GM23338 (cell line): Measurements from ENCODE around the gene KIAA0232. TPM values are rescaled to one million over a fixed set of nuclear protein-coding genes. Genes with fewer than 3 reads are reported as not detected.

ENCODE experiments used
- ATAC-seq: fragments of 200-7000 bp; cut with Tn5 transposase; 3 replicates; pipeline ENCODE4 v1.9.1; 2020
- DNase-seq: peaks from one replicate; pipeline ENCODE4 v3.0.0-alpha.2; 2015; ENCODE audit warnings: low spot score
- H2AFZ ChIP-seq: fragments of 200-600 bp; sonication (generic); 2 replicates; pipeline ENCODE4 v1.8.0; 2016; ENCODE audit warnings: antibody characterized with exemption, mild to moderate bottlenecking, moderate library complexity
- H3F3A ChIP-seq: fragments of 200-600 bp; sonication (generic); replicated peaks from 2 replicates; pipeline ENCODE4 v1.8.0; 2017; ENCODE audit warnings: antibody characterized with exemption, mixed run types, low read depth
- H3K27ac ChIP-seq: fragments of 200-600 bp; sonication (generic); 2 replicates; pipeline ENCODE4 v1.6.1; 2016; ENCODE audit warnings: low read depth
- H3K27me3 ChIP-seq: fragments of 200-600 bp; sonication (generic); 2 replicates; pipeline ENCODE4 v1.8.0; 2016; ENCODE audit warnings: mild to moderate bottlenecking, mixed run types, moderate library complexity; ENCODE audit not compliant: insufficient read depth
- H3K36me3 ChIP-seq: fragments of 200-600 bp; sonication (generic); 2 replicates; pipeline ENCODE4 v1.8.0; 2016; ENCODE audit warnings: mild to moderate bottlenecking; ENCODE audit not compliant: insufficient read depth
- H3K4me1 ChIP-seq: fragments of 200-600 bp; sonication (generic); 2 replicates; pipeline ENCODE4 v1.8.0; 2016; ENCODE audit warnings: mild to moderate bottlenecking, moderate library complexity; ENCODE audit not compliant: insufficient read depth
- H3K4me2 ChIP-seq: fragments of 200-600 bp; sonication (generic); 2 replicates; pipeline ENCODE4 v1.7.1; 2017; ENCODE audit warnings: mixed run types
- H3K4me3 ChIP-seq: fragments of 200-600 bp; sonication (generic); 2 replicates; pipeline ENCODE4 v1.6.1; 2016; ENCODE audit warnings: mixed run types
- H3K79me2 ChIP-seq: fragments of 200-600 bp; sonication (generic); replicated peaks from 2 replicates; pipeline ENCODE4 v1.8.0; 2017; ENCODE audit warnings: mild to moderate bottlenecking; ENCODE audit not compliant: insufficient read depth
- H3K9me2 ChIP-seq: fragments of 200-600 bp; sonication (generic); 2 replicates; pipeline ENCODE4 v1.8.0; 2017; ENCODE audit not compliant: insufficient read depth
- H4K20me1 ChIP-seq: fragments of 200-600 bp; sonication (generic); replicated peaks from 2 replicates; pipeline ENCODE4 v1.8.0; 2017; ENCODE audit warnings: mild to moderate bottlenecking; ENCODE audit not compliant: insufficient read depth
- H3K27ac Mint-ChIP-seq: 2 replicates; pipeline ENCODE4 v1.8.0; 2020; ENCODE audit warnings: inconsistent platforms, mild to moderate bottlenecking, moderate library complexity, mixed read lengths
- H3K27me3 Mint-ChIP-seq: 3 replicates; pipeline ENCODE4 v1.8.0; 2022; ENCODE audit warnings: low read depth, mild to moderate bottlenecking, moderate library complexity, mixed read lengths, inconsistent platforms; ENCODE audit not compliant: insufficient read depth, poor library complexity
- H3K36me3 Mint-ChIP-seq: 3 replicates; pipeline ENCODE4 v1.8.0; 2021; ENCODE audit warnings: low read depth, mild to moderate bottlenecking, inconsistent platforms, moderate library complexity, mixed read lengths
- H3K4me1 Mint-ChIP-seq: 3 replicates; pipeline ENCODE4 v1.8.0; 2020; ENCODE audit warnings: mild to moderate bottlenecking, inconsistent platforms, mixed read lengths
- H3K4me3 Mint-ChIP-seq: 3 replicates; pipeline ENCODE4 v1.8.0; 2021; ENCODE audit warnings: moderate library complexity, mild to moderate bottlenecking, inconsistent platforms, mixed read lengths
- H3K9me3 Mint-ChIP-seq: 3 replicates; pipeline ENCODE4 v1.8.0; 2020; ENCODE audit warnings: moderate library complexity, mild to moderate bottlenecking, inconsistent platforms, mixed read lengths
- CREB1 ChIP-seq: fragments of 250-450 bp; sonication (Bioruptor Pico); IDR thresholded peaks from 2 replicates; pipeline ENCODE4 v1.5.0; 2020; ENCODE audit warnings: low read depth, mild to moderate bottlenecking, moderate library complexity
- EZH2phosphoT487 ChIP-seq: fragments of 200-600 bp; sonication (generic); IDR thresholded peaks from one replicate; pipeline ENCODE4 v1.8.1; 2018; ENCODE audit warnings: antibody characterized with exemption; ENCODE audit not compliant: unreplicated experiment
- JUNB ChIP-seq: IDR thresholded peaks from one replicate; pipeline ENCODE4 v1.6.1; 2016; ENCODE audit warnings: antibody characterized with exemption; ENCODE audit not compliant: unreplicated experiment
- NANOG ChIP-seq: IDR thresholded peaks from 2 replicates; pipeline ENCODE4 v1.6.1; 2016; ENCODE audit warnings: antibody characterized with exemption, borderline replicate concordance
- STAT1 ChIP-seq: IDR thresholded peaks from one replicate; pipeline ENCODE4 v1.6.1; 2016; ENCODE audit warnings: antibody characterized with exemption; ENCODE audit not compliant: unreplicated experiment
- ZNF114 ChIP-seq: fragments of 250-450 bp; sonication (Bioruptor Pico); IDR thresholded peaks from 2 replicates; pipeline ENCODE4 v1.5.0; 2020; ENCODE audit warnings: mild to moderate bottlenecking, moderate library complexity
- polyA plus RNA-seq: library from polyadenylated mRNA; unstranded; fragments of >200 nt; fragmentation: Nextera tagmentation; extraction: Ambion mirVana; gene quantifications from 2 replicates; pipeline ENCODE4 v1.2.1, GENCODE V29; 2016
- total RNA-seq: library from RNA; depleted of rRNA; stranded (reverse); fragments of >200 nt; shearing (Covaris generic); gene quantifications from 2 replicates; pipeline ENCODE4 v1.2.3, GENCODE V29; 2014
- TF ChIP-seq, protein P1 (sequence below), 2 experiments: fragments of 200-600 bp in 1 of 2; sonication (generic) in 1 of 2; conservative IDR thresholded peaks; 2 replicates each; pipeline versions ENCODE4 v1.5.1 to v1.6.1; 2016 to 2017; ENCODE audit warnings: antibody characterized with exemption in 2 of 2, low read depth in 2 of 2, mild to moderate bottlenecking in 2 of 2, moderate library complexity in 1 of 2
- TF ChIP-seq, protein P2 (sequence below): fragments of 250-450 bp; sonication (Bioruptor Pico); IDR thresholded peaks from 2 replicates; pipeline ENCODE4 v1.5.0; 2020; ENCODE audit warnings: mild to moderate bottlenecking, moderate library complexity

KIAA0232 gene
- total and polyA plus RNA-seq, 2 experiments from 2014 or later = 14.3 to 34.9 TPM

GRCh38 chr4:6773106-6773505, 9.4 kb upstream of the KIAA0232 start (continued):
- no peak for TF ChIP-seq ZNF114
- no peak for TF ChIP-seq STAT1
- TF ChIP-seq, protein P1, sequence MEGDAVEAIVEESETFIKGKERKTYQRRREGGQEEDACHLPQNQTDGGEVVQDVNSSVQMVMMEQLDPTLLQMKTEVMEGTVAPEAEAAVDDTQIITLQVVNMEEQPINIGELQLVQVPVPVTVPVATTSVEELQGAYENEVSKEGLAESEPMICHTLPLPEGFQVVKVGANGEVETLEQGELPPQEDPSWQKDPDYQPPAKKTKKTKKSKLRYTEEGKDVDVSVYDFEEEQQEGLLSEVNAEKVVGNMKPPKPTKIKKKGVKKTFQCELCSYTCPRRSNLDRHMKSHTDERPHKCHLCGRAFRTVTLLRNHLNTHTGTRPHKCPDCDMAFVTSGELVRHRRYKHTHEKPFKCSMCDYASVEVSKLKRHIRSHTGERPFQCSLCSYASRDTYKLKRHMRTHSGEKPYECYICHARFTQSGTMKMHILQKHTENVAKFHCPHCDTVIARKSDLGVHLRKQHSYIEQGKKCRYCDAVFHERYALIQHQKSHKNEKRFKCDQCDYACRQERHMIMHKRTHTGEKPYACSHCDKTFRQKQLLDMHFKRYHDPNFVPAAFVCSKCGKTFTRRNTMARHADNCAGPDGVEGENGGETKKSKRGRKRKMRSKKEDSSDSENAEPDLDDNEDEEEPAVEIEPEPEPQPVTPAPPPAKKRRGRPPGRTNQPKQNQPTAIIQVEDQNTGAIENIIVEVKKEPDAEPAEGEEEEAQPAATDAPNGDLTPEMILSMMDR (conservative IDR thresholded peaks at IDR 0.05; ENCODE audit: low read depth in 2 of 2) = no peak
- no peak for TF ChIP-seq NANOG

DNA sequence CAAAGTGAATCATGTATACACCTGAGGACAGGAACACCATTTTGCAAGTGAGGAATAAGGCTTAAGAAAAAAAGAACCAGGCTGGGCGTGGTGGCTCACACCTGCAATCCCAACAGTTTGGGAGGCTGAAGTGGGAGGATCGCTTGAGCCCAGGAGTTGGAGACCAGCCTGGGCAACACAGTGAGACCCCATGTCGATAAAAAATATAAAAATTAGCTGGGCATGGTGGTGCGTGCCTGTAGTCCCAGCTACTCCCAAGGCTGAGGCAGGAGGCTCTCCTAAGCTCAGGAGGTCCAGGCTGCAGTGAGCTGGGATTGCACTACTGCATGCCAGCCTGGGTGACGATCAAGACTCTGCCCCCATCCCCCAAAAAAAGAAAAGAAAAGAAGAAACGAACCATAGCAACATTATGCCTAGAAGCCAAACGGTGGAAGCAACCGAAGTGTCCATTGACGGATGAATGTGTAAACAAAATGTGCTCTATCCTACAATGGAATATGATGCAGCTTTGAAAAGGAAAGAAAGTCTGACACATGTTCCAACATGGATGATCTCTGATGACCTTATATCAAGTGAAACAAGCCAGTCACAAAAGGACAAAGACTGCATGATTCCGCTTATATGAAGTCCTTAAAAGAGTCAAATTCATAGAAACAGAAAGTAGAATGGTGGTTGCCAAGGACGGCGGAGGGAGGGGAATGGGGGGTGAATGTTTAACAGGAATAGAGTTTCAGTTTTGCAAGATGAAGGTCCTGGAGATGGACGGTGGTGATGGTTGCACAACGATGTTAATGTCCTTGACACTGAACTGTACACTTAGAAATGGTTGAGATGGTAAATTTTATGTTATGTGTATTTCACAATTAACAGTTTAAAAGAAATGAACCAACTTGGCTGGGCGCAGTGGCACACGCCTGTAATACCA, 8.6 kb upstream of the KIAA0232 start:
- Mint-ChIP-seq H3K27me3 (peaks cover 8% of the 10 kb centered on the region), H3K4me3 (no peak overlapping the region), H3K36me3 (no peaks in the 10 kb centered on the region), H3K27ac (no peak overlapping the region), H3K4me1 (peaks cover 4% of the 10 kb centered on the region; the same call in 2 of the 3 replicates), H3K9me3 (no peaks in the 10 kb centered on the region)
- Histone ChIP-seq H3K79me2 (no peaks in the 10 kb centered on the region), H3F3A (no peaks in the 10 kb centered on the region), H3K4me1 (no peaks in the 10 kb centered on the region), H2AFZ (no peak overlapping the region), H3K9me2 (no peaks in the 10 kb centered on the region), H4K20me1 (no peaks in the 10 kb centered on the region), H3K27me3 (no peaks in the 10 kb centered on the region), H3K4me2 (no peak overlapping the region), H3K27ac (no peak overlapping the region), H3K4me3 (no peak overlapping the region), H3K36me3 (no peaks in the 10 kb centered on the region)
- ATAC-seq (no peak), DNase-seq (no peak)
- TF ChIP-seq EZH2phosphoT487 = no peak
- no peak for TF ChIP-seq JUNB
- no peak for TF ChIP-seq NANOG
- TF ChIP-seq, protein P1 (conservative IDR thresholded peaks at IDR 0.05; ENCODE audit: low read depth in 2 of 2) = no peak
- no peak for TF ChIP-seq ZNF114
- TF ChIP-seq, protein P2, sequence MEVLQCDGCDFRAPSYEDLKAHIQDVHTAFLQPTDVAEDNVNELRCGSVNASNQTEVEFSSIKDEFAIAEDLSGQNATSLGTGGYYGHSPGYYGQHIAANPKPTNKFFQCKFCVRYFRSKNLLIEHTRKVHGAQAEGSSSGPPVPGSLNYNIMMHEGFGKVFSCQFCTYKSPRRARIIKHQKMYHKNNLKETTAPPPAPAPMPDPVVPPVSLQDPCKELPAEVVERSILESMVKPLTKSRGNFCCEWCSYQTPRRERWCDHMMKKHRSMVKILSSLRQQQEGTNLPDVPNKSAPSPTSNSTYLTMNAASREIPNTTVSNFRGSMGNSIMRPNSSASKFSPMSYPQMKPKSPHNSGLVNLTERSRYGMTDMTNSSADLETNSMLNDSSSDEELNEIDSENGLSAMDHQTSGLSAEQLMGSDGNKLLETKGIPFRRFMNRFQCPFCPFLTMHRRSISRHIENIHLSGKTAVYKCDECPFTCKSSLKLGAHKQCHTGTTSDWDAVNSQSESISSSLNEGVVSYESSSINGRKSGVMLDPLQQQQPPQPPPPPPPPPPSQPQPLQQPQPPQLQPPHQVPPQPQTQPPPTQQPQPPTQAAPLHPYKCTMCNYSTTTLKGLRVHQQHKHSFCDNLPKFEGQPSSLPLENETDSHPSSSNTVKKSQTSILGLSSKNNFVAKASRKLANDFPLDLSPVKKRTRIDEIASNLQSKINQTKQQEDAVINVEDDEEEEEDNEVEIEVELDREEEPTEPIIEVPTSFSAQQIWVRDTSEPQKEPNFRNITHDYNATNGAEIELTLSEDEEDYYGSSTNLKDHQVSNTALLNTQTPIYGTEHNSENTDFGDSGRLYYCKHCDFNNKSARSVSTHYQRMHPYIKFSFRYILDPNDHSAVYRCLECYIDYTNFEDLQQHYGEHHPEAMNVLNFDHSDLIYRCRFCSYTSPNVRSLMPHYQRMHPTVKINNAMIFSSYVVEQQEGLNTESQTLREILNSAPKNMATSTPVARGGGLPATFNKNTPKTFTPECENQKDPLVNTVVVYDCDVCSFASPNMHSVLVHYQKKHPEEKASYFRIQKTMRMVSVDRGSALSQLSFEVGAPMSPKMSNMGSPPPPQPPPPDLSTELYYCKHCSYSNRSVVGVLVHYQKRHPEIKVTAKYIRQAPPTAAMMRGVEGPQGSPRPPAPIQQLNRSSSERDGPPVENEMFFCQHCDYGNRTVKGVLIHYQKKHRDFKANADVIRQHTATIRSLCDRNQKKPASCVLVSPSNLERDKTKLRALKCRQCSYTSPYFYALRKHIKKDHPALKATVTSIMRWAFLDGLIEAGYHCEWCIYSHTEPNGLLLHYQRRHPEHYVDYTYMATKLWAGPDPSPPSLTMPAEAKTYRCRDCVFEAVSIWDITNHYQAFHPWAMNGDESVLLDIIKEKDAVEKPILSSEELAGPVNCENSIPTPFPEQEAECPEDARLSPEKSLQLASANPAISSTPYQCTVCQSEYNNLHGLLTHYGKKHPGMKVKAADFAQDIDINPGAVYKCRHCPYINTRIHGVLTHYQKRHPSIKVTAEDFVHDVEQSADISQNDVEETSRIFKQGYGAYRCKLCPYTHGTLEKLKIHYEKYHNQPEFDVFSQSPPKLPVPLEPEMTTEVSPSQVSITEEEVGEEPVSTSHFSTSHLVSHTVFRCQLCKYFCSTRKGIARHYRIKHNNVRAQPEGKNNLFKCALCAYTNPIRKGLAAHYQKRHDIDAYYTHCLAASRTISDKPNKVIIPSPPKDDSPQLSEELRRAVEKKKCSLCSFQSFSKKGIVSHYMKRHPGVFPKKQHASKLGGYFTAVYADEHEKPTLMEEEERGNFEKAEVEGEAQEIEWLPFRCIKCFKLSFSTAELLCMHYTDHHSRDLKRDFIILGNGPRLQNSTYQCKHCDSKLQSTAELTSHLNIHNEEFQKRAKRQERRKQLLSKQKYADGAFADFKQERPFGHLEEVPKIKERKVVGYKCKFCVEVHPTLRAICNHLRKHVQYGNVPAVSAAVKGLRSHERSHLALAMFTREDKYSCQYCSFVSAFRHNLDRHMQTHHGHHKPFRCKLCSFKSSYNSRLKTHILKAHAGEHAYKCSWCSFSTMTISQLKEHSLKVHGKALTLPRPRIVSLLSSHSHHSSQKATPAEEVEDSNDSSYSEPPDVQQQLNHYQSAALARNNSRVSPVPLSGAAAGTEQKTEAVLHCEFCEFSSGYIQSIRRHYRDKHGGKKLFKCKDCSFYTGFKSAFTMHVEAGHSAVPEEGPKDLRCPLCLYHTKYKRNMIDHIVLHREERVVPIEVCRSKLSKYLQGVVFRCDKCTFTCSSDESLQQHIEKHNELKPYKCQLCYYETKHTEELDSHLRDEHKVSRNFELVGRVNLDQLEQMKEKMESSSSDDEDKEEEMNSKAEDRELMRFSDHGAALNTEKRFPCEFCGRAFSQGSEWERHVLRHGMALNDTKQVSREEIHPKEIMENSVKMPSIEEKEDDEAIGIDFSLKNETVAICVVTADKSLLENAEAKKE = no peak
- TF ChIP-seq CREB1 (CRISPR knock-in tag) = no peak
